H1 (cell line): Measurements from ENCODE around the gene BSN. TPM values are rescaled to one million over a fixed set of nuclear protein-coding genes. Genes with fewer than 3 reads are reported as not detected.
A peak's percentile ranks its signal among the peaks of the same experiment; 100 is the strongest.

Experiments used
- CHD1 ChIP-seq: IDR thresholded peaks from 2 replicates; pipeline ENCODE4 v1.6.1; 2012; ENCODE audit warnings: low read depth, low read length, improper control_type of control experiment
- CHD2 ChIP-seq: IDR thresholded peaks from 2 replicates; pipeline ENCODE4 v1.6.1; 2012; ENCODE audit warnings: low read length, improper control_type of control experiment
- CREB1 ChIP-seq: IDR thresholded peaks from 2 replicates; pipeline ENCODE4 v1.6.1; 2012; ENCODE audit warnings: inconsistent platforms
- EGR1 ChIP-seq: IDR thresholded peaks from 2 replicates; pipeline ENCODE4 v1.6.1; 2011; ENCODE audit warnings: low read depth, low read length, borderline replicate concordance
- JUN ChIP-seq: IDR thresholded peaks from 2 replicates; pipeline ENCODE4 v1.6.1; 2011; ENCODE audit warnings: low read depth, mild to moderate bottlenecking, improper control_type of control experiment, low read length
- JUND ChIP-seq: IDR thresholded peaks from 2 replicates; pipeline ENCODE4 v1.6.1; 2011; ENCODE audit warnings: mild to moderate bottlenecking, improper control_type of control experiment, low read length
- SIN3A ChIP-seq, 2 experiments: IDR thresholded peaks in 1 of 2; conservative IDR thresholded peaks in 1 of 2; 2 replicates each; pipeline ENCODE4 v1.6.1; 2011 to 2012; ENCODE audit warnings: low read length in 2 of 2, improper control_type of control experiment in 1 of 2, low read depth in 1 of 2, mild to moderate bottlenecking in 1 of 2
- SP1 ChIP-seq: IDR thresholded peaks from 2 replicates; pipeline ENCODE4 v1.6.1; 2011; ENCODE audit warnings: low read depth, low read length
- SP4 ChIP-seq: IDR thresholded peaks from 2 replicates; pipeline ENCODE4 v1.6.1; 2012; ENCODE audit warnings: low read length, inconsistent platforms
- TBP ChIP-seq: IDR thresholded peaks from 2 replicates; pipeline ENCODE4 v1.6.1; 2011; ENCODE audit warnings: low read depth, low read length, improper control_type of control experiment
- YY1 ChIP-seq: IDR thresholded peaks from 2 replicates; pipeline ENCODE4 v1.6.1; 2011; ENCODE audit warnings: low read depth, mild to moderate bottlenecking, low read length
- polyA plus RNA-seq, 7 experiments: library from polyadenylated mRNA; depleted of rRNA in 3 of 7; stranded (reverse) in 5 of 7; unstranded in 2 of 7; fragments of >200 nt in 5 of 7; fragments of 200-250 nt in 2 of 7; gene quantifications; 1 replicate in 5 of 7; 2 replicates in 1 of 7; 4 replicates in 1 of 7; pipeline versions ENCODE4 v1.2.1 to v1.2.3, GENCODE V29; 2011 to 2013; ENCODE audit warnings: missing spikeins in 2 of 7, mixed read lengths in 2 of 7
- total RNA-seq: library from RNA; stranded (reverse); fragmentation: NEBNext Ultra II Directional; extraction: Animal tissue kit (Norgen Biotek cat#: 25700); gene quantifications from 2 replicates; pipeline ENCODE4 v1.2.1, GENCODE V29; 2021
- TF ChIP-seq, protein P1 (sequence below): IDR thresholded peaks from 2 replicates; pipeline ENCODE4 v1.6.1; 2011; ENCODE audit warnings: low read length, improper control_type of control experiment
- TF ChIP-seq, protein P2 (sequence below), 3 experiments: IDR thresholded peaks; 1 replicate in 2 of 3; 2 replicates in 1 of 3; pipeline versions ENCODE4 v1.5.1 to v1.6.1; 2011; ENCODE audit warnings: low read length in 3 of 3, mild to moderate bottlenecking in 3 of 3, inconsistent platforms in 2 of 3, low read depth in 1 of 3, moderate library complexity in 1 of 3; ENCODE audit not compliant: insufficient read depth in 1 of 3; ENCODE audit errors: control extremely low read depth in 1 of 3
- TF ChIP-seq, protein P3 (sequence below): IDR thresholded peaks from 2 replicates; pipeline ENCODE4 v1.6.1; 2012; ENCODE audit warnings: inconsistent platforms

Gene BSN
- total and polyA plus RNA-seq, 2 of the 8 experiments (the other 6 are each of a cell fraction or from before 2014, with no cell fraction given), result 0.60 to 3.0 TPM

DNA sequence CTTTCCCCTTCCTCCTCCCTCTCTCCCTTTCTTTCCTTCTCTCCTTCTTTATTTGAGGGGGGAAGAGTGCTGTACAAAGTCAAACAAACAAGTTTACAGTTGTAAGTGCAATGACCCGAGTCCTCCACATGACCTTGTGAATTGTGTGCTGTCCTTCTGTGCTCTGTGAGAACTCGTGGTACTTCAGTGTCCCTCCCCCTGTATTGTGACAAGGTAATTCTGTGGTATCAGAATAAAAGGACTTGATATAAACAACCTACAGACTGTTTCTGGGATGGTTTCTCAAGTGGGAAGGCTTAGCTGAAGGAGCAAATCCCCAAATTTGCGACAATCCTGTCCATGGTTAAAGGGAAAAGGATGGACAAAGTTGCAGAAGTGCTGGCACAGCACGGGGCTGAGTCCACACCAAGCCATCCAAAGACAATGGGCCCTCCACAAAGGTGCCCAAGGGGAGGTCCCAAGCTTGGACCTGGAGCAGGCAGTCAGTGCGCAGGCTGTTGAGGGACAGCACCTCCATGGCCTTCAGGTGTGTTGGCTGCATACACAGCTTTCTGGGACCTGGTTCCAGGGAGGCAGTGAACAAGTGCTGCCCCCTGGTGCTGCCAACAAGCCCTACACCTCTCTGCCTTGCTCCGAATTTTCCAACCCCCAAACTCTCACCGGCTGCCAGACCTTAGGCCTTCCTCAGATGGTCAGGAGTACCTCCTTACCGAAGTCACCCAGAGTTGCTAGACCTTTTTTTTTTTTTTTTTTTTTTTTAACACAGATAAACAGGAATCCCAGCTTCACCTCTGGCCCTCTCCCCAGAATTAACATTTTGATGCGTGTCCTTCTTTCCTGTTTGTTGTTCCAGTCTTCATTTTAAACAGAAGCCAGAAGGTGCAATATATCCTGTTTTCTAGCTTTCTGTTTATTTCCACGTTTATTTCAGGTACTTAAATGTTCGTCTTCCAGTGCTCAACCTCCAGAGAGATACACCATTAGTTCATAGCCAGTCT lies 117.3 kb downstream of the BSN start (continued):
- TF ChIP-seq, protein P1, sequence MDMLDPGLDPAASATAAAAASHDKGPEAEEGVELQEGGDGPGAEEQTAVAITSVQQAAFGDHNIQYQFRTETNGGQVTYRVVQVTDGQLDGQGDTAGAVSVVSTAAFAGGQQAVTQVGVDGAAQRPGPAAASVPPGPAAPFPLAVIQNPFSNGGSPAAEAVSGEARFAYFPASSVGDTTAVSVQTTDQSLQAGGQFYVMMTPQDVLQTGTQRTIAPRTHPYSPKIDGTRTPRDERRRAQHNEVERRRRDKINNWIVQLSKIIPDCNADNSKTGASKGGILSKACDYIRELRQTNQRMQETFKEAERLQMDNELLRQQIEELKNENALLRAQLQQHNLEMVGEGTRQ, result no peak
- TF ChIP-seq EGR1 (no peak), JUND (peak; percentile 22; the same call in 1 of the 2 replicates), SIN3A (conservative IDR thresholded peaks at IDR 0.05 in 1 of 2, IDR thresholded peaks at IDR 0.05 in 1 of 2; ENCODE audit: low read depth in 1 of 2, low read length in 2 of 2) (peak in 1 of 2 experiments; percentile 58; a peak in 1 of 4 replicates), YY1 (peak; percentile 50; the same call in 1 of the 2 replicates), CHD1 (no peak), SP1 (no peak), CREB1 (0 out of 2 replicates have a peak, but pooled peaks have one; percentile 48), SP4 (no peak), JUN (no peak), CHD2 (no peak), TBP (peak; percentile 31; the same call in 1 of the 2 replicates)
- TF ChIP-seq, protein P2, sequence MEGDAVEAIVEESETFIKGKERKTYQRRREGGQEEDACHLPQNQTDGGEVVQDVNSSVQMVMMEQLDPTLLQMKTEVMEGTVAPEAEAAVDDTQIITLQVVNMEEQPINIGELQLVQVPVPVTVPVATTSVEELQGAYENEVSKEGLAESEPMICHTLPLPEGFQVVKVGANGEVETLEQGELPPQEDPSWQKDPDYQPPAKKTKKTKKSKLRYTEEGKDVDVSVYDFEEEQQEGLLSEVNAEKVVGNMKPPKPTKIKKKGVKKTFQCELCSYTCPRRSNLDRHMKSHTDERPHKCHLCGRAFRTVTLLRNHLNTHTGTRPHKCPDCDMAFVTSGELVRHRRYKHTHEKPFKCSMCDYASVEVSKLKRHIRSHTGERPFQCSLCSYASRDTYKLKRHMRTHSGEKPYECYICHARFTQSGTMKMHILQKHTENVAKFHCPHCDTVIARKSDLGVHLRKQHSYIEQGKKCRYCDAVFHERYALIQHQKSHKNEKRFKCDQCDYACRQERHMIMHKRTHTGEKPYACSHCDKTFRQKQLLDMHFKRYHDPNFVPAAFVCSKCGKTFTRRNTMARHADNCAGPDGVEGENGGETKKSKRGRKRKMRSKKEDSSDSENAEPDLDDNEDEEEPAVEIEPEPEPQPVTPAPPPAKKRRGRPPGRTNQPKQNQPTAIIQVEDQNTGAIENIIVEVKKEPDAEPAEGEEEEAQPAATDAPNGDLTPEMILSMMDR (IDR thresholded peaks at IDR 0.05; ENCODE audit: control extremely low read depth in 1 of 3, insufficient read depth in 1 of 3, low read depth in 1 of 3, low read length in 3 of 3), result peak in 2 of 3 experiments; percentile 96 to 97; a peak in 3 of 4 replicates
- TF ChIP-seq, protein P3, sequence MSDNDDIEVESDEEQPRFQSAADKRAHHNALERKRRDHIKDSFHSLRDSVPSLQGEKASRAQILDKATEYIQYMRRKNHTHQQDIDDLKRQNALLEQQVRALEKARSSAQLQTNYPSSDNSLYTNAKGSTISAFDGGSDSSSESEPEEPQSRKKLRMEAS, result peak; percentile 40; the same call in 1 of the 2 replicates
